ENCODE measurements around the gene COL19A1.

COL19A1 gene

GRCh38 chr6:70103798-70104197 is 237.4 kb downstream of the COL19A1 start:
- peak; percentile 60 for TF ChIP-seq CTCF (IDR thresholded peaks at IDR 0.05; ENCODE audit: control insufficient read depth, extremely low read depth, insufficient read depth)
- H3K4me3 ChIP-seq (ENCODE audit: low read depth, low read length) = no peak overlapping the region
- DNase-seq (ENCODE audit: low read depth) = no peak

- H3K4me3 ChIP-seq (ENCODE audit: low read depth, low read length) = no peak overlapping the region
- peak; percentile 47 for TF ChIP-seq CTCF (IDR thresholded peaks at IDR 0.05; ENCODE audit: control insufficient read depth, extremely low read depth, insufficient read depth)
- DNase-seq (ENCODE audit: low read depth) = no peak
Measured at GRCh38 chr6:70107852-70108629, 241.7 kb downstream of the COL19A1 start.

GRCh38 chr6:70110126-70111022 is 244.0 kb downstream of the COL19A1 start:
- no peak overlapping the region for H3K4me3 ChIP-seq (ENCODE audit: low read depth, low read length)
- TF ChIP-seq CTCF (IDR thresholded peaks at IDR 0.05; ENCODE audit: control insufficient read depth, extremely low read depth, insufficient read depth) = no peak
- no peak for DNase-seq (ENCODE audit: low read depth)

DNA sequence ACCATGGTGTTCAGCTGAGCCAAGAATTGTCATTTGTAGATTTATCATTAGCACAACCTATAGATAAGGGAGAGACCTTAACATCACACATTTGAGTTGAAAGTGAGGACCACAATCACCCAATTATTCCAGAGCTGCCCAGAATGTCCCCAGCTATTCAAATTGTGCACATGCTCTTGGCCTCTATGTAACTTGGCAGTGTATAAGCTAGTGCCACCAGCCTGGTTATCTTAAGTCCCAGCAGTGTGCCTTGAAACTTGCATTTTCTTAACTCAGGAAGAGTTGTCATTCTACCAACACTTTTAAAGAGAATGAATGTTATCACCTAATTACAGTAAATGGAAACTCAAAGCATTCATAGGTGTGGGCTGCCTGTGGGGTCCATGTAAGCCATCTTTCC is 245.4 kb downstream of the COL19A1 start:
- no peak for DNase-seq (ENCODE audit: low read depth)
- no peak for TF ChIP-seq CTCF (IDR thresholded peaks at IDR 0.05; ENCODE audit: control insufficient read depth, extremely low read depth, insufficient read depth)

GRCh38 chr6:70112716-70113115 is 246.4 kb downstream of the COL19A1 start:
- no peak overlapping the region for H3K4me3 ChIP-seq (ENCODE audit: low read depth, low read length)
- DNase-seq (ENCODE audit: low read depth) = no peak
- TF ChIP-seq CTCF (IDR thresholded peaks at IDR 0.05; ENCODE audit: control insufficient read depth, extremely low read depth, insufficient read depth) = no peak

More for the DNA sequence above, 245.4 kb downstream of the COL19A1 start:
- H3K4me3 ChIP-seq (ENCODE audit: low read depth, low read length) = no peak overlapping the region

DNA sequence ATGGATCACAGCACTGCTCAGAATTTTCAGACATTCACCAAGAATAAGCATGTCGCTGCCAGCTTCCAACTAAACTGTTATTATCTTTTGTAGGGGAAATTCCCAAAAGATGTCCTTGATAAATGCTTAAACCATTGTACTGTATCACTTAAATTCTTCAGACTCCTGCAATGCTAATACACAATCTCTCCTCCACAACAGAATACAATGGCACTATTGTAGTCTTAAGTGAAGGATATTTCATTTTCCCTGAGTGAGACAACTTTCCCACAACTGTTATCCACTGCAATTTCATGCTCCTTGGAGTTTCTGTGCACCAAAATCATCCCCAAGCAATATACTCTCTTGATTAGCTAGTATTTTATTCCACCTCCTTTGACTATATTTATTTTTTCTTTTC is 246.8 kb downstream of the COL19A1 start:
- DNase-seq (ENCODE audit: low read depth) = no peak
- H3K4me3 ChIP-seq (ENCODE audit: low read depth, low read length) = no peak overlapping the region
- TF ChIP-seq CTCF (IDR thresholded peaks at IDR 0.05; ENCODE audit: control insufficient read depth, extremely low read depth, insufficient read depth) = no peak
